Adrenal gland (tissue), 5 donors: ENCODE results near the gene LMBR1L.

Experiments
- CTCF ChIP-seq, 6 experiments: fragments of 450-650 bp in 4 of 6; fragments of 200-600 bp in 2 of 6; sonication (generic) in 1 of 6; IDR thresholded peaks; 1 replicate in 5 of 6; 2 replicates in 1 of 6; pipeline versions ENCODE4 v1.5.1 to v1.8.0; 2016 to 2021; ENCODE audit warnings: antibody characterized with exemption in 6 of 6, mild to moderate bottlenecking in 2 of 6, moderate library complexity in 1 of 6
- POLR2A ChIP-seq, 2 donors: fragments of 450-650 bp; IDR thresholded peaks; one replicate each; pipeline ENCODE4 v1.6.1; 2017; ENCODE audit warnings: antibody characterized with exemption in 2 of 2, mild to moderate bottlenecking in 2 of 2, moderate library complexity in 1 of 2
- donor health status: DM: no; HTN: no; CAD: no.

GRCh38 chr12:49088150-49088931, 22.3 kb downstream of the LMBR1L start:
- TF ChIP-seq CTCF (IDR thresholded peaks at IDR 0.05) (peak; percentile 82 to 89 (median 86)), POLR2A (IDR thresholded peaks at IDR 0.05) (no peak)
